ENCODE measurements around the gene SELENOM. TPM values are rescaled to one million over a fixed set of nuclear protein-coding genes. Genes with fewer than 3 reads are reported as not detected.

Gene SELENOM
- total RNA-seq, 1 experiment from 2014 or later, result 16.3 TPM

- TF ChIP-seq USF1 (CRISPR knock-in tag; IDR thresholded peaks at IDR 0.05), result no peak
These were observed 27.3 kb upstream of the SELENOM start (continued) for GRCh38 chr22:31134688-31135087.

DNA sequence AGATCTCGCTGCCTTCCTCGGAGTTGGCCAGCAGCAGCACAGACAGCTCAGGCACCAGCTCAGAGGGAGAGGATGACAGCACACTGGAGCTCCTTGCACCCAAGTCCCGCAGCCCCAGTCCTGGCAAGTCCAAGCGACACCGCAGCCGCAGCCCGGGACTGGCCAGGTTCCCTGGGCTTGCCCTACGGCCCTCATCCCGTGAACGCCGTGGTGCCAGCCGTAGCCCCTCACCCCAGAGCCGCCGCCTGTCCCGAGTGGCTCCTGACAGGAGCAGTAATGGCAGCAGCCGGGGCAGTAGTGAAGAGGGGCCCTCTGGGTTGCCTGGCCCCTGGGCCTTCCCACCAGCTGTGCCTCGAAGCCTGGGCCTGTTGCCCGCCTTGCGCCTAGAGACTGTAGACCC lies 26.5 kb upstream of the SELENOM start:
- TF ChIP-seq ERG (CRISPR knock-in tag; IDR thresholded peaks at IDR 0.05) (no peak), E2F5 (CRISPR knock-in tag; IDR thresholded peaks at IDR 0.05) (no peak)
- peaks cover 23% of the 10 kb centered on the region for H3K36me3 Mint-ChIP-seq
- no peaks in the 10 kb centered on the region for H3K9me3 Mint-ChIP-seq
- POLR2A ChIA-PET, result no interaction called here
- no peak for ATAC-seq
- DNase-seq (ENCODE audit: low spot score), result no peak
- H3K27ac Mint-ChIP-seq, result no peak overlapping the region
- H3K27me3 Mint-ChIP-seq (ENCODE audit: low read depth), result no peaks in the 10 kb centered on the region
- CTCF ChIA-PET, result interaction anchor here (1.1 kb wide), 1 partner anchor 27 kb away, joined by 3 read pairs; the partner anchor contains the start of gene SELENOM
- H3K4me1 Mint-ChIP-seq, result peaks cover 4% of the 10 kb centered on the region
- no peak overlapping the region for H3K4me3 Mint-ChIP-seq

DNA sequence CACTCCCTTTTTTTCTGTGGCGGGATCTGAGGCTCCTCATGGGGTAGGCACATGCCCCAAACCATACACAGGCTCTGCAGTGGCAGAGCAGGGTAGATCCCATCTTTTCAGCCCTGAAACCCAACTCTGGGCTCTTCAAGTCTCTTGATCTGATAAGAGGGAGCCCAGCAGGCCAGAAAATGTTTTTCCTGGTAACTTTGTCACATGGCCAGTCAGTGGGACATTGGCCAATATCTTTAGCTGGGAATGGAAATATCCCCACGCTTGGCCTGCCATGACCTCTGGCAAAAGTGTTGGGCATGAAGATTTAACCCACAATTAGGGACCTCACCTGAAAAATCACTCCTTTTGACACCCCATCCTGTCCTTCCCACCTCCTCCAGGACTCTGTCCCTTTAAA lies 23.5 kb upstream of the SELENOM start:
- TF ChIP-seq GTF2I (CRISPR knock-in tag; conservative IDR thresholded peaks at IDR 0.05) (no peak), FOXK1 (CRISPR knock-in tag; IDR thresholded peaks at IDR 0.05) (no peak), ZNF396 (CRISPR knock-in tag; IDR thresholded peaks at IDR 0.05; ENCODE audit: borderline replicate concordance) (no peak), GABPB1 (CRISPR knock-in tag; IDR thresholded peaks at IDR 0.05) (no peak), TEAD1 (CRISPR knock-in tag; IDR thresholded peaks at IDR 0.05) (no peak), PRRX2 (CRISPR knock-in tag; IDR thresholded peaks at IDR 0.05) (no peak), IRF2 (CRISPR knock-in tag; IDR thresholded peaks at IDR 0.05; ENCODE audit: borderline replicate concordance, low read depth) (no peak), MYBL2 (CRISPR knock-in tag; IDR thresholded peaks at IDR 0.05) (no peak)
- TF ChIP-seq, protein P1, sequence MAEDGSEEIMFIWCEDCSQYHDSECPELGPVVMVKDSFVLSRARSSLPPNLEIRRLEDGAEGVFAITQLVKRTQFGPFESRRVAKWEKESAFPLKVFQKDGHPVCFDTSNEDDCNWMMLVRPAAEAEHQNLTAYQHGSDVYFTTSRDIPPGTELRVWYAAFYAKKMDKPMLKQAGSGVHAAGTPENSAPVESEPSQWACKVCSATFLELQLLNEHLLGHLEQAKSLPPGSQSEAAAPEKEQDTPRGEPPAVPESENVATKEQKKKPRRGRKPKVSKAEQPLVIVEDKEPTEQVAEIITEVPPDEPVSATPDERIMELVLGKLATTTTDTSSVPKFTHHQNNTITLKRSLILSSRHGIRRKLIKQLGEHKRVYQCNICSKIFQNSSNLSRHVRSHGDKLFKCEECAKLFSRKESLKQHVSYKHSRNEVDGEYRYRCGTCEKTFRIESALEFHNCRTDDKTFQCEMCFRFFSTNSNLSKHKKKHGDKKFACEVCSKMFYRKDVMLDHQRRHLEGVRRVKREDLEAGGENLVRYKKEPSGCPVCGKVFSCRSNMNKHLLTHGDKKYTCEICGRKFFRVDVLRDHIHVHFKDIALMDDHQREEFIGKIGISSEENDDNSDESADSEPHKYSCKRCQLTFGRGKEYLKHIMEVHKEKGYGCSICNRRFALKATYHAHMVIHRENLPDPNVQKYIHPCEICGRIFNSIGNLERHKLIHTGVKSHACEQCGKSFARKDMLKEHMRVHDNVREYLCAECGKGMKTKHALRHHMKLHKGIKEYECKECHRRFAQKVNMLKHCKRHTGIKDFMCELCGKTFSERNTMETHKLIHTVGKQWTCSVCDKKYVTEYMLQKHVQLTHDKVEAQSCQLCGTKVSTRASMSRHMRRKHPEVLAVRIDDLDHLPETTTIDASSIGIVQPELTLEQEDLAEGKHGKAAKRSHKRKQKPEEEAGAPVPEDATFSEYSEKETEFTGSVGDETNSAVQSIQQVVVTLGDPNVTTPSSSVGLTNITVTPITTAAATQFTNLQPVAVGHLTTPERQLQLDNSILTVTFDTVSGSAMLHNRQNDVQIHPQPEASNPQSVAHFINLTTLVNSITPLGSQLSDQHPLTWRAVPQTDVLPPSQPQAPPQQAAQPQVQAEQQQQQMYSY (CRISPR knock-in tag; IDR thresholded peaks at IDR 0.05), result no peak
- TF ChIP-seq, protein P2, sequence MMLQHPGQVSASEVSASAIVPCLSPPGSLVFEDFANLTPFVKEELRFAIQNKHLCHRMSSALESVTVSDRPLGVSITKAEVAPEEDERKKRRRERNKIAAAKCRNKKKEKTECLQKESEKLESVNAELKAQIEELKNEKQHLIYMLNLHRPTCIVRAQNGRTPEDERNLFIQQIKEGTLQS (CRISPR knock-in tag; conservative IDR thresholded peaks at IDR 0.05), result no peak
- ATAC-seq (no peak), DNase-seq (ENCODE audit: low spot score) (no peak)
- Mint-ChIP-seq H3K27me3 (ENCODE audit: low read depth) (no peaks in the 10 kb centered on the region), H3K4me1 (peaks cover 12% of the 10 kb centered on the region), H3K36me3 (peaks cover 14% of the 10 kb centered on the region), H3K9me3 (no peaks in the 10 kb centered on the region), H3K4me3 (no peak overlapping the region), H3K27ac (no peak overlapping the region)
- CTCF ChIA-PET, result interaction anchor here (0.7 to 1.1 kb wide), 2 partner anchors 9 to 16 kb away, joined by 3 to 4 read pairs; partner anchors contain the start of gene PLA2G3
- POLR2A ChIA-PET, result no interaction called here

- H3K4me1 Mint-ChIP-seq, result peaks cover 16% of the 10 kb centered on the region
- ChIA-PET CTCF (interaction anchor here (0.6 to 3.5 kb wide), 7 partner anchors 12 to 218 kb away, joined by 3 to 56 read pairs (median 5); partner anchors contain the start of genes PATZ1, PLA2G3 and SELENOM), POLR2A (interaction anchor here (0.6 to 1.8 kb wide), 3 partner anchors 13 to 469 kb away, joined by 3 to 16 read pairs (median 4); partner anchors contain the start of gene PLA2G3)
- H3K9me3 Mint-ChIP-seq, result no peaks in the 10 kb centered on the region
- no peak overlapping the region for H3K27ac Mint-ChIP-seq
- DNase-seq (ENCODE audit: low spot score) (no peak), ATAC-seq (no peak)
- peaks cover 3% of the 10 kb centered on the region; the same call in 1 of the 2 replicates for H3K27me3 Mint-ChIP-seq (ENCODE audit: low read depth)
- H3K36me3 Mint-ChIP-seq, result no peaks in the 10 kb centered on the region; the same call in 1 of the 2 replicates
- no peak overlapping the region for H3K4me3 Mint-ChIP-seq
- TF ChIP-seq NFATC4 (CRISPR knock-in tag; IDR thresholded peaks at IDR 0.05) (no peak), ELF4 (CRISPR knock-in tag; IDR thresholded peaks at IDR 0.05; ENCODE audit: low read depth) (no peak)
These were observed 20.8 kb upstream of the SELENOM start for GRCh38 chr22:31128156-31128555.
